ENCODE measurements around the gene TREML1.

The TREML1 gene

GRCh38 chr6:41177695-41178094 is 23.5 kb upstream of the TREML1 start:
- Histone ChIP-seq H3K36me3 (ENCODE audit: insufficient read depth, insufficient read length, low read length) (no peaks in the 10 kb centered on the region), H3K4me3 (ENCODE audit: insufficient read length, low read depth) (no peak overlapping the region), H3K9ac (ENCODE audit: insufficient read length, low read depth) (no peak overlapping the region), H3K9me3 (ENCODE audit: insufficient read depth, low read length) (no peaks in the 10 kb centered on the region), H3K27me3 (ENCODE audit: insufficient read depth, insufficient read length) (no peaks in the 10 kb centered on the region), H3K4me1 (ENCODE audit: insufficient read depth, insufficient read length) (no peaks in the 10 kb centered on the region)
- DNase-seq (ENCODE audit: low read depth, low spot score), result no peak
- TF ChIP-seq ZNF274 (IDR thresholded peaks at IDR 0.05; ENCODE audit: low read depth, low read length) (no peak), YY1 (IDR thresholded peaks at IDR 0.05; ENCODE audit: insufficient read depth, insufficient read length) (no peak), SUZ12 (IDR thresholded peaks at IDR 0.05; ENCODE audit: extremely low read depth, insufficient read depth, insufficient read length) (no peak)

DNA sequence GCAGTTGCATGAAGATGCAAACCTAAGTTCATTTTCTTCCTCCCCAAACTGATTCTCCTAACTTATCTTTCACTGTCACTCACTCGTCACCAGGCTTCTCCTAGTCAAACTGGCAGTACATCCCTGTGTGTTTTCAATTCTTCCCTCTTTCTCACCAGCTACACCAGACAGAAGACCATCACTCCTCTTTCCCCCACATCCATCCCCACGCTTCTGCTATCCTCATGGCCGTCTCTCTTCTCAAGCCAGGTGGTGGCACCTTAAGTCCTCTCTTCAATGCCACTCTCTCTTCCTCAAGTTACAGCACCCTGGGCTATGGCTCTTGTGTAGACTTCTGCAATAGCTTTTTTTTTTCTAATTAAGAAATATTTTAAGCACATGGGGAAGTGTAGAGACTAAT is 23.1 kb upstream of the TREML1 start:
- Histone ChIP-seq H3K4me1 (ENCODE audit: insufficient read depth, insufficient read length) (no peaks in the 10 kb centered on the region), H3K4me3 (ENCODE audit: insufficient read length, low read depth) (no peak overlapping the region), H3K27me3 (ENCODE audit: insufficient read depth, insufficient read length) (no peaks in the 10 kb centered on the region), H3K9ac (ENCODE audit: insufficient read length, low read depth) (no peak overlapping the region), H3K9me3 (ENCODE audit: insufficient read depth, low read length) (no peaks in the 10 kb centered on the region), H3K36me3 (ENCODE audit: insufficient read depth, insufficient read length, low read length) (no peaks in the 10 kb centered on the region)
- TF ChIP-seq YY1 (IDR thresholded peaks at IDR 0.05; ENCODE audit: insufficient read depth, insufficient read length), result no peak
- TF ChIP-seq SUZ12 (IDR thresholded peaks at IDR 0.05; ENCODE audit: extremely low read depth, insufficient read depth, insufficient read length), result no peak
- no peak for TF ChIP-seq ZNF274 (IDR thresholded peaks at IDR 0.05; ENCODE audit: low read depth, low read length)
- no peak for DNase-seq (ENCODE audit: low read depth, low spot score)

- Histone ChIP-seq H3K9ac (ENCODE audit: insufficient read length, low read depth) (no peak overlapping the region), H3K4me3 (ENCODE audit: insufficient read length, low read depth) (no peak overlapping the region), H3K4me1 (ENCODE audit: insufficient read depth, insufficient read length) (peaks cover 2% of the 10 kb centered on the region), H3K27me3 (ENCODE audit: insufficient read depth, insufficient read length) (no peaks in the 10 kb centered on the region), H3K9me3 (ENCODE audit: insufficient read depth, low read length) (no peaks in the 10 kb centered on the region), H3K36me3 (ENCODE audit: insufficient read depth, insufficient read length, low read length) (no peaks in the 10 kb centered on the region)
- TF ChIP-seq ZNF274 (IDR thresholded peaks at IDR 0.05; ENCODE audit: low read depth, low read length), result no peak
- no peak for TF ChIP-seq SUZ12 (IDR thresholded peaks at IDR 0.05; ENCODE audit: extremely low read depth, insufficient read depth, insufficient read length)
- no peak for TF ChIP-seq YY1 (IDR thresholded peaks at IDR 0.05; ENCODE audit: insufficient read depth, insufficient read length)
- no peak for DNase-seq (ENCODE audit: low read depth, low spot score)
Observed at GRCh38 chr6:41176189-41176588, 22.0 kb upstream of the TREML1 start.

- no peak overlapping the region for H3K9ac ChIP-seq (ENCODE audit: insufficient read length, low read depth)
- no peak for TF ChIP-seq YY1 (IDR thresholded peaks at IDR 0.05; ENCODE audit: insufficient read depth, insufficient read length)
- TF ChIP-seq ZNF274 (IDR thresholded peaks at IDR 0.05; ENCODE audit: low read depth, low read length), result no peak
- no peak for TF ChIP-seq SUZ12 (IDR thresholded peaks at IDR 0.05; ENCODE audit: extremely low read depth, insufficient read depth, insufficient read length)
- H3K27me3 ChIP-seq (ENCODE audit: insufficient read depth, insufficient read length), result no peaks in the 10 kb centered on the region
- peaks cover 2% of the 10 kb centered on the region for H3K4me1 ChIP-seq (ENCODE audit: insufficient read depth, insufficient read length)
- H3K9me3 ChIP-seq (ENCODE audit: insufficient read depth, low read length), result no peaks in the 10 kb centered on the region
- H3K36me3 ChIP-seq (ENCODE audit: insufficient read depth, insufficient read length, low read length), result no peaks in the 10 kb centered on the region
- no peak overlapping the region for H3K4me3 ChIP-seq (ENCODE audit: insufficient read length, low read depth)
- no peak for DNase-seq (ENCODE audit: low read depth, low spot score)
Observed at GRCh38 chr6:41175084-41175483, 20.9 kb upstream of the TREML1 start.

DNA sequence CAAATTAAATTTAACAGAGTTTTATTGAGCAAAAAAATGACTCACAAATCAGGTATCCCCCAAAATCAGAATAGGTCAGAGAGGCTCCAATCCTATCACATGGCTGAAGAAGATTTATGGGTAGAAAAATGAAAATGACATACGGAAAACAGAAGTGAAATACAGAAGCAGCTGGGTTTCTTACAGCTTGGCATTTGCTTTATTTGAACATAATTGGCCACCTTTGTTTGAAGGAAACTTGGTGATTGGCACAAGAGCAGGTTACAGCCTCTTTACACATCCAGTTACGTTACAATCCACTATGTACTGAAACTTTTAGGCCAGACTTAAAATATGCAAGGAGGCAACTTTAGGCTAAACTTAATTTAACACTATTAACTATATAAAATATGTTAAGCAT is 20.5 kb upstream of the TREML1 start:
- TF ChIP-seq SUZ12 (IDR thresholded peaks at IDR 0.05; ENCODE audit: extremely low read depth, insufficient read depth, insufficient read length) (no peak), ZNF274 (IDR thresholded peaks at IDR 0.05; ENCODE audit: low read depth, low read length) (no peak), YY1 (IDR thresholded peaks at IDR 0.05; ENCODE audit: insufficient read depth, insufficient read length) (no peak)
- Histone ChIP-seq H3K27me3 (ENCODE audit: insufficient read depth, insufficient read length) (no peaks in the 10 kb centered on the region), H3K9me3 (ENCODE audit: insufficient read depth, low read length) (no peaks in the 10 kb centered on the region), H3K9ac (ENCODE audit: insufficient read length, low read depth) (no peak overlapping the region), H3K36me3 (ENCODE audit: insufficient read depth, insufficient read length, low read length) (no peaks in the 10 kb centered on the region), H3K4me1 (ENCODE audit: insufficient read depth, insufficient read length) (peaks cover 2% of the 10 kb centered on the region), H3K4me3 (ENCODE audit: insufficient read length, low read depth) (no peak overlapping the region)
- no peak for DNase-seq (ENCODE audit: low read depth, low spot score)

DNA sequence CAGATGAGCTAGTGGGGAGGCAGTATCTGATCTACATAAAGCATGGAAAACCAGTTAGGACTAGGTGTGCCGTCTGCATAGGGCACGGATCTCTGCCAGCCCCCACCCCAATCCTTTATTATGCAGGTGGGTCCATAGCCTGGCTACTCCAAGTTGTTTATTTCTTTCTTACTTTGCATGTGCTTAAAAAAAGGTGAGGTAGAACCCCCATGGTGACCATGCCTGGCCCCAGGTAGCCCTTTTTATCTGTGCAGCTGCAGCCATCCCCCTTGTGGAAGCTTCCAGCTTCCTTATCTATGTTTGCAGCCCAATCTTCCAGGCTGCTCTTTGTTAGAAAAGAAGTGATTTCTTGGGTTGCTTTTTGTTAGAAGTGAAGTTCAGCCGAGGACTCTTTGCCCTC is 17.8 kb upstream of the TREML1 start:
- Histone ChIP-seq H3K36me3 (ENCODE audit: insufficient read depth, insufficient read length, low read length) (no peaks in the 10 kb centered on the region), H3K4me3 (ENCODE audit: insufficient read length, low read depth) (no peak overlapping the region), H3K27me3 (ENCODE audit: insufficient read depth, insufficient read length) (no peaks in the 10 kb centered on the region), H3K9ac (ENCODE audit: insufficient read length, low read depth) (no peak overlapping the region), H3K9me3 (ENCODE audit: insufficient read depth, low read length) (no peaks in the 10 kb centered on the region), H3K4me1 (ENCODE audit: insufficient read depth, insufficient read length) (peaks cover 2% of the 10 kb centered on the region)
- TF ChIP-seq YY1 (IDR thresholded peaks at IDR 0.05; ENCODE audit: insufficient read depth, insufficient read length), result no peak
- no peak for TF ChIP-seq SUZ12 (IDR thresholded peaks at IDR 0.05; ENCODE audit: extremely low read depth, insufficient read depth, insufficient read length)
- no peak for TF ChIP-seq ZNF274 (IDR thresholded peaks at IDR 0.05; ENCODE audit: low read depth, low read length)
- DNase-seq (ENCODE audit: low read depth, low spot score), result peak; percentile 15

DNA sequence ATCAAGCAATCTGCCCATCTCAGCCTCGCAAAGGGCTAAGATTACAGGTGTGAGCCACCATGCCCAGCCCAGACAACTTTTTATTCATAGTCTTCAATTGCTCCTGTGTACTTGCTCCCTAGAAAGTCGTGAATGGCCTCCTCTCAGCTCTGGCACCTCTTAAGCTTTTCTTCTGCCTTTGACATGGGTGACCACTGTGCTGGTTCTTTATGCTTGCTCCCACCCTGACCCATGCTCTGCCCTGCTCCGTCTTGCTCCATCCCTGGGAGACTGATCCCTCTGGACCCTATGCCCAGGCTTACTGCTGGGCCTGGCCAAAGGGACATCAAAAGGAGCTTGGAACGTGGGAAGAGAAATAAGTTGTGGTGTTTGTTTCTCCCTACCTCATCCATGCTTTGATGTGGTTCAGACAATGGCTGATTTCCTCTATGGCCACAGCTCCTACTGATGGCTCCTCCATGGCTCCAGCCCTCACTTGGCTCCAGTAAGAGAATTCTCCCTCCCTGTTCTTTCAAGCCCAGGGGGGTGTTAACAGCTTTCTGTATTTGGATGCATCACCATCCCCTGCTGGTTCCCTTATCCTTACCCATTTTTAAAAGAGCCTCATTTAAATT is 16.5 kb upstream of the TREML1 start:
- TF ChIP-seq ZNF274 (IDR thresholded peaks at IDR 0.05; ENCODE audit: low read depth, low read length), result no peak
- no peak for TF ChIP-seq YY1 (IDR thresholded peaks at IDR 0.05; ENCODE audit: insufficient read depth, insufficient read length)
- no peak for TF ChIP-seq SUZ12 (IDR thresholded peaks at IDR 0.05; ENCODE audit: extremely low read depth, insufficient read depth, insufficient read length)
- H3K27me3 ChIP-seq (ENCODE audit: insufficient read depth, insufficient read length), result no peaks in the 10 kb centered on the region

More for the DNA sequence above, 16.5 kb upstream of the TREML1 start:
- peak; percentile 28 for DNase-seq (ENCODE audit: low read depth, low spot score)
- Histone ChIP-seq H3K9ac (ENCODE audit: insufficient read length, low read depth) (no peak overlapping the region), H3K4me3 (ENCODE audit: insufficient read length, low read depth) (no peak overlapping the region), H3K9me3 (ENCODE audit: insufficient read depth, low read length) (no peaks in the 10 kb centered on the region), H3K4me1 (ENCODE audit: insufficient read depth, insufficient read length) (peaks cover 2% of the 10 kb centered on the region), H3K36me3 (ENCODE audit: insufficient read depth, insufficient read length, low read length) (no peaks in the 10 kb centered on the region)
